SJSA1 (cell line): ENCODE data around the gene EMP2. TPM values are rescaled to one million over a fixed set of nuclear protein-coding genes. Genes with fewer than 3 reads are reported as not detected.
"Not testable (repeated sequence)": the region's sequence is repeated elsewhere in the genome, so short reads cannot be mapped to it uniquely, and the experiment has no call there.

Experiments
- DNase-seq, 2 experiments: peaks; one replicate each; pipeline ENCODE4 v3.0.0-alpha.2; 2015 to 2020; ENCODE audit warnings: low spot score in 2 of 2, low read depth in 1 of 2
- H3K27ac ChIP-seq: fragments of 250-450 bp; sonication (Bioruptor Pico); 2 replicates; pipeline ENCODE4 v1.5.1; 2020; ENCODE audit warnings: mild to moderate bottlenecking, moderate library complexity
- H3K27me3 ChIP-seq: fragments of 250-450 bp; sonication (Bioruptor Pico); replicated peaks from 2 replicates; pipeline ENCODE4 v1.5.1; 2020; ENCODE audit warnings: mild to moderate bottlenecking, moderate library complexity
- H3K36me3 ChIP-seq: fragments of 250-450 bp; sonication (Bioruptor Pico); 2 replicates; pipeline ENCODE4 v1.5.1; 2020; ENCODE audit warnings: mild to moderate bottlenecking
- H3K4me1 ChIP-seq: fragments of 250-450 bp; sonication (Bioruptor Pico); replicated peaks from 2 replicates; pipeline ENCODE4 v1.6.1; 2021; ENCODE audit warnings: mild to moderate bottlenecking
- H3K4me3 ChIP-seq: fragments of 250-450 bp; sonication (Bioruptor Pico); 2 replicates; pipeline ENCODE4 v1.5.1; 2020; ENCODE audit warnings: mild to moderate bottlenecking
- H3K9me3 ChIP-seq: fragments of 250-450 bp; sonication (Bioruptor Pico); replicated peaks from 2 replicates; pipeline ENCODE4 v1.5.1; 2020; ENCODE audit warnings: mild to moderate bottlenecking
- total RNA-seq: library from RNA; depleted of rRNA; stranded (reverse); fragments of >200 nt; shearing (Covaris generic); gene quantifications from 2 replicates; pipeline ENCODE4 v1.2.3, GENCODE V29; 2014

The EMP2 gene
- total RNA-seq, 1 experiment from 2014 or later = 9.8 TPM

- no peak for DNase-seq
- Histone ChIP-seq H3K36me3 (peaks cover 10% of the 10 kb centered on the region; the same call in 1 of the 2 replicates), H3K4me3 (no peak overlapping the region), H3K27ac (no peak overlapping the region), H3K27me3 (no peaks in the 10 kb centered on the region), H3K9me3 (no peaks in the 10 kb centered on the region), H3K4me1 (no peaks in the 10 kb centered on the region)
Observed at GRCh38 chr16:10543231-10543977, 37.0 kb downstream of the EMP2 start.

- H3K9me3 ChIP-seq = no peaks in the 10 kb centered on the region
- peaks cover 3% of the 10 kb centered on the region; the same call in 1 of the 2 replicates for H3K36me3 ChIP-seq
- H3K27ac ChIP-seq = no peak overlapping the region
- DNase-seq = no peak
- no peaks in the 10 kb centered on the region for H3K4me1 ChIP-seq
- H3K27me3 ChIP-seq = no peaks in the 10 kb centered on the region
- H3K4me3 ChIP-seq = no peak overlapping the region
Observed at GRCh38 chr16:10541366-10541765, 39.0 kb downstream of the EMP2 start.

DNA sequence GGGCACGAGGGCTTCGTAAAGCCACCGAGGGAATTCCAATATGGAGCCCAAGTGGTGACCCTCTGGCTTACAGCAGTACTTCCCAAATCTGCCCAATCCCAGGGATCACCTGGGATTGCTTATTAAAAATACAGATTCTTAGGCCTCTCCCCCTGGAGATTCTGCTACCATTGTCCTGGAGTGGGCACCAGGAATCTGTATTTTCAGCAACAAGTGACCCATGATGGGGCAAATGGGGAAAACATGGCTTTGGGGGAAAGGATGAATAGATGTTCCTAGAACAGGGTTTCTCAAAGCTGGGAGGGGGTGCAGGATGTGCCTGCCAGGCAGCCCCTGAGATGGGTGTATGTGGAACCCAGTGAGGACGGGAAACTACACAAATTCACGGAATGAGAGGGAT is 40.6 kb downstream of the EMP2 start:
- H3K27me3 ChIP-seq = no peaks in the 10 kb centered on the region
- DNase-seq = no peak
- H3K4me3 ChIP-seq = no peak overlapping the region
- no peaks in the 10 kb centered on the region for H3K36me3 ChIP-seq
- H3K4me1 ChIP-seq = no peaks in the 10 kb centered on the region
- no peaks in the 10 kb centered on the region for H3K9me3 ChIP-seq
- H3K27ac ChIP-seq = no peak overlapping the region

- no peaks in the 10 kb centered on the region for H3K9me3 ChIP-seq
- H3K4me1 ChIP-seq = no peaks in the 10 kb centered on the region
- H3K27ac ChIP-seq = no peak overlapping the region
- H3K27me3 ChIP-seq = no peaks in the 10 kb centered on the region
- no peaks in the 10 kb centered on the region for H3K36me3 ChIP-seq
- no peak overlapping the region for H3K4me3 ChIP-seq
- DNase-seq = no peak
Observed at GRCh38 chr16:10539236-10539635, 41.2 kb downstream of the EMP2 start.

DNA sequence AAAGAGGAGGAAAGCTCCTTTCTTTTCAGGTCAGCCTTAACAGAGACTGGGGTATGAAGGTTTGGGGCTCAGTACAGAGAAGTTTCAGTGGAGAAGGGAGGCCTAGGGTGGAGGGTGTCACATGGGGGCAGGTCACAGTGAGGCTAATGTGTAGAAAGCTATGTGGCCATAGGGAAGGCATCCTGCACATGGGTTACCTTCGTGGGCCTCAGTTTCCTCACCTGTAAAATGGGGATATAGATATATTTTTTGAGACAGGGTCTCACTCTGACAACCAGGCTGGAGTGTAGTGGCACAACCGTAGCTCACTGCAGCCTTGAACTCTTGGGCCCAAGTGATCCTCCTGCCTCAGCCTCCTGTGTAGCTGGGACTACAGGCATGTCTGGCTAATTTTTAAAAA is 41.8 kb downstream of the EMP2 start:
- Histone ChIP-seq H3K27me3 (no peaks in the 10 kb centered on the region), H3K27ac (no peak overlapping the region), H3K4me3 (no peak overlapping the region), H3K9me3 (no peaks in the 10 kb centered on the region), H3K4me1 (0 out of 2 replicates have a peak, but pooled peaks cover 2% of the 10 kb centered on the region), H3K36me3 (no peaks in the 10 kb centered on the region)
- DNase-seq = no peak

DNA sequence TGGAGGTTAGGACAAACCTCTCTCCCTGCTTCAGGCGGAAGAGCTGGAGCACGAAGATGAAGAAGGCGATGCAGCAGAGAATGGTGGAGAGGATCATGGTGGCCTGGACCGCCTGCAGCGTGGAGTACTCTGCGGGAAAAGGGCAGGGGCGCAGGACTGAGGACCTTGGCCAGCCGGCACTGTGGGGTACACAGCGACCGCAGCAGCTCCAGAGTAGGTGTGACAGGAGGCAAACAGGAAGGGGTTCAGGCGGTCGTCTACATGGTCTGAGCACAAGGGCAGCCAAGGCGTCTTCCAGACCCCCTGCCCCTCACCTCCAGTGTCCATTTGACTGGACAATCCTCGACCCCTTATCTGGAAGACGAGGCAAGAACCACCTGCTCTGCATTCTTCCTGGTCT is 42.5 kb downstream of the EMP2 start:
- no peak for DNase-seq
- H3K36me3 ChIP-seq = no peaks in the 10 kb centered on the region

DNA sequence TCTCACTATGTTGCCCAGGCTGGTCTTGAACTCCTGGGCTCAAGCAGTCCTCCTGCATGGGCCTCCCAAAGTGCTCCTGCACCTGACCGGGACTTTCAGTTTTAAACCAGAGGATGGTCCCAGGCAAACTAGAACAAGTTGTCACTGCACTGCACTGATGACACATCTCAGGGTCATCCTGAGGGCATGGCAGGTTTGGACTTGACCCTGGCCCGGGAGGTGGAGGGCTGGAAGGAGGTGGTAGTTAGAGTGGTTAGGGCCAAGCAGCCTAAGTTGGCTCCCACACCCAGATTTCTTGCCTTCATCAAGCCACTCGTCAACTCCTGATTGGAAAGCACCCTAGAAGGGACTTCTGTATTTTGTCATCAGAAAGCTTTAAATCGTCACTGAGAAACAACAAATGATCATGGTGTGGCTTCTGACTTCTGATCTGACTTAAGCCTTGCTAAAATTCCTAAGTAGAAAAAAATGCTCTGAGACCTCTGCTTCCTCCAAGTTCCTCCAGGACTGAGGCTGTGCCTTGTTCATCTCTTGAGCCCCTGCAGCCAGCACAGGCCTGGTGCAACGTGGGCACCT is 43.5 kb downstream of the EMP2 start:
- Histone ChIP-seq H3K36me3 (no peaks in the 10 kb centered on the region), H3K4me1 (0 out of 2 replicates have a peak, but pooled peaks cover 6% of the 10 kb centered on the region), H3K4me3 (no peak overlapping the region), H3K27ac (no peak overlapping the region), H3K9me3 (no peaks in the 10 kb centered on the region), H3K27me3 (no peaks in the 10 kb centered on the region)
- no peak for DNase-seq

More for the DNA sequence above, 42.5 kb downstream of the EMP2 start:
- H3K27ac ChIP-seq = no peak overlapping the region
- no peak overlapping the region for H3K4me3 ChIP-seq
- H3K27me3 ChIP-seq = no peaks in the 10 kb centered on the region
- H3K4me1 ChIP-seq = 0 out of 2 replicates have a peak, but pooled peaks cover 6% of the 10 kb centered on the region
- no peaks in the 10 kb centered on the region for H3K9me3 ChIP-seq

GRCh38 chr16:10536328-10536727 is 44.1 kb downstream of the EMP2 start:
- H3K36me3 ChIP-seq, H3K4me1 ChIP-seq, H3K27me3 ChIP-seq, H3K4me3 ChIP-seq, H3K27ac ChIP-seq, H3K9me3 ChIP-seq, DNase-seq: not testable (repeated sequence)

DNA sequence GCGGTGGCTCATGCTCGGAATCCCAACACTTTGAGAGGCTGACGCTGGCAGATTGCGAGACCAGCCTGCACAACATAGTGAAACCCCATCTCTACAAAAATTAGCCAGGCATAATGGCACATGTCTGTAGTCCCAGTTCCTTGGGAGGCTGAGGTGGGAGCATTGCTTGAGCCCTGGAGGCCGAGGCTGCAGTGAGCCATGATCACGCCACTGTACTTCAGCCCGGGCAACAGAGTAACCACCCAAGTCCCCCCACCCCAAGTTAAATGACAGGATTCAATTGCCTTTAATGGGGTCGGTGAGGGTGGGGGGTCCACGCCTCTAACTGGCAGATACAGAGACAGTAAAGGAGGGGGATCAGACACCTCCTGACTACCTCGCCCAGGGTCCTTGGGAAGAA is 44.9 kb downstream of the EMP2 start:
- Histone ChIP-seq H3K27ac (no peak overlapping the region), H3K9me3 (no peaks in the 10 kb centered on the region), H3K27me3 (no peaks in the 10 kb centered on the region), H3K4me3 (no peak overlapping the region), H3K36me3 (no peaks in the 10 kb centered on the region), H3K4me1 (0 out of 2 replicates have a peak, but pooled peaks cover 6% of the 10 kb centered on the region)
- no peak for DNase-seq

DNA sequence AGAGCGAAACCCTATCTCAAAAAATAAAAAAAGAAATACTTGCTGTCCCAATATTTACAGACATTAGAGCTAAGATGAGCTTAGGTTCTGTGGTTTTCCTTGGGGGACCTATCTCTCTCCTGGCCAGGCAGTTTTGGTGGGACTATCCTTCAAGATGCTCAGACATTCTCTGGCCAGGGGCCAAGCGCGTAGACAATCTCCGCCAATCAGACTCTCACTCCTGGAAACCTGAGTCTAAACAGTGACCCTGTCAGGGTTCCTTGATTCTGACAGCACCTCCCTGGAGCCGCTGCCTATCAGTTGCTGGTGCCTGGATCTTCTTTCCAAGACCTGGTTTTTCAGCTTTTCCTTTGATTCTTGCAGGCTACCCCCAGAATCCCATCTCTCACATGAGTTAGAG is 45.6 kb downstream of the EMP2 start:
- no peaks in the 10 kb centered on the region for H3K27me3 ChIP-seq
- no peak overlapping the region for H3K4me3 ChIP-seq
- H3K36me3 ChIP-seq = no peaks in the 10 kb centered on the region
- H3K4me1 ChIP-seq = 0 out of 2 replicates have a peak, but pooled peaks cover 6% of the 10 kb centered on the region
- no peaks in the 10 kb centered on the region for H3K9me3 ChIP-seq
- no peak for DNase-seq
- no peak overlapping the region for H3K27ac ChIP-seq

- H3K4me1 ChIP-seq, H3K4me3 ChIP-seq, DNase-seq, H3K27me3 ChIP-seq, H3K9me3 ChIP-seq, H3K27ac ChIP-seq, H3K36me3 ChIP-seq: not testable (repeated sequence)
Observed at GRCh38 chr16:10533612-10534011, 46.8 kb downstream of the EMP2 start.

DNA sequence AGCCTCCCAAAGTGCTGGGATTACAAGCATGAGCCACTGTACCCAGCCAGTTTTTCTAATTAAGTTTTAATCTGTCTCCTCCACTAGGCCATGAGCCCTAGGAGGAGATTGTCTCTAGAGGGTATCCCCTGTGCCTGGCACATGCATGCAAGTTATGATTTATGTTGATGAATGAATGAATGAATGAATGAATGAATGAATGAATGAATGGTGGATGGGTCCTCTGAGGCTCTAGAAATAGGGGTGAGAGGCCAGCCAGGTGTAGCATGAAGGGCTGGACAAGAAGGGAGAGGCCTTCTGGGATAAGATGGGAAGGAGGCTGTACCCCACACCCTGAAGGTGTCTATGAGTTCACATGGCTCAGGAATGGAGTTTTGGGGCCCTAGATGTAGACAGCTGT is 48.8 kb downstream of the EMP2 start:
- Histone ChIP-seq H3K27me3 (no peaks in the 10 kb centered on the region), H3K27ac (no peak overlapping the region), H3K36me3 (no peaks in the 10 kb centered on the region), H3K4me1 (0 out of 2 replicates have a peak, but pooled peaks cover 6% of the 10 kb centered on the region), H3K4me3 (no peak overlapping the region), H3K9me3 (no peaks in the 10 kb centered on the region)
- no peak for DNase-seq

DNA sequence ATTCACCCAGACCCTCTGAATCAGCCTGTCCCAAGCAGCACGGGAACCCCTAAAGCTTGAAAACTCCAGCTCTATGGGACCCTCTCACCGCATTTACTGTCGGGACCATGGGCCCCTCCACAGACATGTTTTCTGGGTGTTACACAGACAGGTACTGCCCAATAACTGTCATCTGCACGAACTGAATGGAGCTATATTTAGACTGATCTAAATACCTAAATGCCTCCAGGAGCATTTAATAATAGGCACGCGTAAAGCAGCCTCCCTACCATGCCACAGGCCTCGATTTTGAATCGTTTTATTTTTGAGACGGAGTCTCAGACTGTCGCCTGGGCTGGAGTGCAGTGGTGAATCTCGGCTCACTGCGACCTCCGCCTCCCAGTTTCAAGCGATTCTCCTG is 49.7 kb downstream of the EMP2 start:
- 0 out of 2 replicates have a peak, but pooled peaks cover 6% of the 10 kb centered on the region for H3K4me1 ChIP-seq
- no peaks in the 10 kb centered on the region for H3K27me3 ChIP-seq
- H3K36me3 ChIP-seq = no peaks in the 10 kb centered on the region
- H3K4me3 ChIP-seq = no peak overlapping the region
- no peak overlapping the region for H3K27ac ChIP-seq
- DNase-seq = no peak
- H3K9me3 ChIP-seq = no peaks in the 10 kb centered on the region

- H3K9me3 ChIP-seq = no peaks in the 10 kb centered on the region
- H3K4me1 ChIP-seq = 0 out of 2 replicates have a peak, but pooled peaks cover 6% of the 10 kb centered on the region
- no peaks in the 10 kb centered on the region for H3K36me3 ChIP-seq
- H3K27me3 ChIP-seq = no peaks in the 10 kb centered on the region
- H3K4me3 ChIP-seq = no peak overlapping the region
- DNase-seq = no peak
- no peak overlapping the region for H3K27ac ChIP-seq
Observed at GRCh38 chr16:10529895-10530669, 50.3 kb downstream of the EMP2 start.
